HG02759 (cell line): Measurements from ENCODE around the gene CDH11.

Experiments used
- ATAC-seq: cut with Tn5 transposase; IDR thresholded peaks from one replicate; pipeline ENCODE4 v1.9.1; 2021; ENCODE audit warnings: mild to moderate bottlenecking, moderate library complexity; ENCODE audit not compliant: unreplicated experiment

CDH11 gene

DNA sequence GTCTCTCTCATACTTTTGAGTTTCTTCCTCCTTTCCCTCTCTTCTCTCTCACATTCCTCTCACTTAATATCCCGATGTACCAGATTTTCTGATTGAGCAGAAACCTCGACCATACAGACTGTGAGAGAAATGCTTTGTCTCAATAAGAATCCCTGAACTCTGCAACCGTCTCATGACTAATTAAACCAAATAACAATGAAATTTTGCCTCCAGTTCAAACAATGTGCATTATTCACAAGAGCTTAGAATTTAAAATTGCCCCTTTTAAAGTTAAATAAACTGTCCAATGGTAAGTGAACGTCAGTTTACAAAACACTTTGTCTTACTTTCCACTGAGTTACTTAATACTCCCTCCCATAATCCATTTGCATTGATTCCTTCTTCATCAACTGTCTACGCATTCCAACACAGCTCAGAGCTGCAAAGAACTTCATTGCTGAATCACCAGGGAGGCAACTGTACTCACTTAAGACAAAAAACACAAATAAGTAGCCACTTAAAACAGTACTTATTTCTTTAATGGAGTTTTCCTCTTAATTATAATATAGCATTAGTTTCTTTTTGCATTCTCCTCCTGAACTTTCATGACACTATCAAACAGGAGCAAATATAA is 4.9 kb downstream of the CDH11 start:
- ATAC-seq, result no peak

- ATAC-seq, result no peak
Measured at GRCh38 chr16:65116216-65116615, 5.6 kb downstream of the CDH11 start.

DNA sequence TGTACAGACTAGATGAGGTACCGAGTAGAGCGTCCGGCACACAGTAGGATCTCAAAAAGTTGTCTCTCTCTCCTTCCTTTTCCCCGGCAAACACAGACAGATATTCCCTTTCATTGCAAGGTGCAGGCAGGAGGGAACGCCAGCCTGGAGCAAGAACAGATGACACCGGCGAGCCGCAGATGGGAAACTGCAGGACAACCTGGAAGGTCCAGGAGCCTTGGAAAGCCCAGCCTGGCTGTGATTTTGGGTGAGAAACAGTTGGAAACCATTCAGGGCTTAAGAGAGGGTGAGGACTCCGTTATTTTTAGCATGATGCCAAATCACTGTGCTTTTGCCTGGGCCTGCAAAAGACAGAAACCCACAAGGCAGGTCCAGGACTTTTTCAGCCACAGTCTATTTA is 7.3 kb downstream of the CDH11 start:
- no peak for ATAC-seq

DNA sequence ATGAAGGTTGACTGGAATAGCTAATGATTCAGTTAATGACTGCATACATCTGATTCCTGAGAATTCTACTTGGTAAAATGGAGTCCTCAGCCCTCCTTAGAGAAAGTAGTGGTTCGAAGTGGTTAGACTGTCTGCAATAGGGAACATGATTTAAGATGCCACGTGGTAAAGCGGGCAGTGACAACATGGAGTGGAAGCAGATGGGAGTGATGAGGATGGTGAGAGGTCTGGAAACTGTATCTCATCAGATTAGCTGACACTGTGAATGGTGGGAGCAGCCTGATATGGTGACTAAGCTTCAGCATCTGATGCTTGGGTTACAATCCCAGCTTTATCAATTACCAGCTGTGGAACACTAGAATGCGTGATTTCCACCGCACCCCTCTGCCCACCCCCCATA is 8.4 kb downstream of the CDH11 start:
- ATAC-seq, result no peak

DNA sequence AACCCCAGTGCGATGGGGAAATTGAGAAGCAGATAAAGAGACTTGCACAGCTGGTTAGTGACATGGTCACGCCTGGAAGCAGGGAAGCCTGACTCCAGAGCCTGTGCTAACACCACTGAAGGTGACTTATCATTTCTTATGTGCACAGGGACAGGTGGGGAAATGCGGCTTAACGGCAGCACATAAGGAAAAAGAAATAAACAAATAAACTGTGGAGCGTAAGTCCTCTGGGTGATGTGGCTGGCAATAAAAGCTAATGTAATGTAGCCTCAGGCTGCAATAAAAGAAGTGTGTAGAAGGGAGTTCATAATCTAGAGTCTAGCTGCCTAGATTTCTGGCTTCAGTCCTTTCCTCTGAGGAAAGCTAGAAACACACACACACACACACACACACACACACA is 10.6 kb downstream of the CDH11 start:
- ATAC-seq, result no peak

DNA sequence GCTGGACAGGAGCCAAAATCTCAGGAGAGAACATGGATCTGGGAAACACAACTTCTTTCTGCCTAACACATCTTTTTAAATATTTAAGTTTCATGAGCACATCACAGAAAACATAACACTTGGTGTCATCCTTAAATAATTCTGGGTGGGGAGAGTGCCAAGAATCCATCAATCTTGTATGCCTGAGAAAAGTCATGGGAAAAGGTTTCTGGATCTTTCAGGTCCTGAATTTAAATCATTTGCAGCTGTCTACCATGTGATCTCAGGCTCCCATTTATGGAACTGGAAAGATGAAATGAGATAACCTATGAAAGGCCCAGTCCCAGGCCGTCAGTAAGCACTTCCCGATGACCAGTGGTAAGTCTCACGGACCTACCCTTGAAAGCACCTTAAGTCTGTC is 15.1 kb downstream of the CDH11 start:
- ATAC-seq, result no peak

DNA sequence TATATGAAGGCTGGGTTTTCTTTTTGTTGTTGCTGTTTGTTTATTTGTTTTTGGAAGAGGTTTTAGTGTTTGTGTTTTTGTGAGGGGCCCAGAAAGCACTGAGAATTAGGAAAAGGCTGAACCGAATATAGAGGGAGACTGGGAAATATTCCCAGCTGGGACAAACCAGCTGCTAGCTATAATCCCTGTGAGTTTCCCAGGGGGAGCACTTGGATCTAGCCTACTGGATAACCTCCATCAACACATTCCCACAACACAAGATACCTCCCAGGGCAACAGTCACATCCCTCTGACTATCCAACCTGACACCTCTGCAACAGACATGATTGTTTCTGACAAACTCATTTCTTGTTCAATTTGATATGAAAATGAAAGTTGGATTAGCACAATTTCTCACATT is 16.7 kb downstream of the CDH11 start:
- ATAC-seq, result no peak

- ATAC-seq, result no peak
Measured at GRCh38 chr16:65104471-65104870, 17.4 kb downstream of the CDH11 start.

GRCh38 chr16:65102326-65102725 is 19.5 kb downstream of the CDH11 start:
- no peak for ATAC-seq

GRCh38 chr16:65101009-65101408 is 20.9 kb downstream of the CDH11 start:
- ATAC-seq, result no peak

DNA sequence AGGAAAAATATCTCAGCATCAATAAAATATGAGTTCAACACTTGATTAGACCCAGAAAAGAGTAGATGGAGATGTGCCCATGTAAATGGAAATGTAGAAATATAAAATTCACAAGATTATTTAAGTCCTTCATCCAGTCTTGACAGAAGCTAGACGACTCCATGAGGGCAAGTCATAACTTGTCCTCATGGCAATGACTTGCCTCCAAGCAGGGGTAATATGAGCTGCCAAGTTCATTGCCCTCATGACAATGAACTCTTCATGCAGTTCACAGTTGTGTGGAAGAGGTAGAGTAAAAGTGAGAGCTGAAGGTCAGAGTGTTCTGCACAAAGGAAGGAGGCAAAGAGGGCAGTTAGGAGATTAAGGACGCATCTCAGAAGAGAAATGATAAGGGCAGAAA is 22.3 kb downstream of the CDH11 start:
- ATAC-seq, result no peak

GRCh38 chr16:65098916-65099315 is 22.9 kb downstream of the CDH11 start:
- no peak for ATAC-seq

GRCh38 chr16:65097296-65097695 is 24.6 kb downstream of the CDH11 start:
- no peak for ATAC-seq

GRCh38 chr16:65095906-65096305 is 26.0 kb downstream of the CDH11 start:
- ATAC-seq, result no peak

DNA sequence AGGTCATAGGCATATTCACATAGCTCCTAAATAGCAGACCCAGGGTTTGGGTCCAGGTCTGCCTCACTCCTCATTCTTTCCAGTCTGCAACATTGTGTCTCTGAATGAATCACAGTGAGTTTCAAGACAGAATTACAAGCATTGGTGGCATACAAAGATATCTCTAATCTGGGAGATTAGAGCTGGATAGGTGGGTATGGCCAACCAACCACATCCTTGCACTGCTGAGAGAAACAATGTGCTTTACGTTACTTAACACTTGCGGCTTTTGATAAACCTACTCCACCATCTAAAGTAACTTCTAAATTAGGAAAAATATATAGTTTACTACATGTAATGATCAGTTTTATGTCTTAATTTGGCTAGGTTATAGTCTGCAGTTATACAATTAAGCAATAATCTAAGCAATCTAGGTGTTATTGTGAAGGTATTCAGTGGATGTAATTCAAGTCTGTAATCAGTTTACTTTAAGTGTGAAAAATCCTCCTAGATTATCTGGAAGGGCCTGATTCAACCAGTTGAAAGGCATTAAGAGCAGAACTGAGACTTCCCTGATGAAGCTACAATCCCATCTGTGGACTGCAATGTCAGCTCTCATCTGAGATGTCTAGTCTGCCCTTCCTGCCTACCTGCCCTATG is 26.7 kb downstream of the CDH11 start:
- ATAC-seq, result no peak

GRCh38 chr16:65094009-65094408 is 27.9 kb downstream of the CDH11 start:
- ATAC-seq, result no peak

DNA sequence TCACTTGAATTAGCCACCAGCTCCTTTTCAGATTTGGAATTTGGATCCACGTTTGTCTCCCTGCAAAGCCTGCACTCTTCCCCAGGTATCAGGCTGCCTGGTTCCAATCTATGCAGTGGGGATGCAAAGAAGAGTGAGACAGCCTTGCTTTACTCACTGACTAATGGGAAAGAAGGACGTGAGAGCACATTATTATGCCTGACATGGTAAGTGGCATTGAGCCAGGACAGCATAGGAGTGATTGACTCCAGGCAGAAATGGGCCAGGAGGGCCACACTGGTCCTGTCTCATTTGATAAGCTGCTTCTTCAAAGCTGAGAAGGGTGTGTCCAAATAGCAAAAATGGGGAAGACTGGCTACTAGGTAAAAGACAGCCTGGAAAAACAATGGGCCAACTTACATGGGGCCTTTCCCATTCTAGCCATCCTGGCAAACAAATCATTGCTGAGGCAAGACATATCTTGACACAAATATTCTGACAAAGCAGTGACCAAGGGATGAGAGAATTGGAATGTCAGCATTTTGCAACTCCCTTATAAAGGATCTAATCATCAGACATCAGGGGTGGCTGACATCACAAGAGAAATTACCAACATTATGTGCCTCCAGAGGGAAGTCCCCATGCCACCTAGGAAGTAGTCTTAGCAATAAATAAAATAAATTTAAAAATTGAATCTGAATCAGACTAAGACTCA is 38.6 kb downstream of the CDH11 start:
- no peak for ATAC-seq

- no peak for ATAC-seq
Measured at GRCh38 chr16:65079549-65079948, 42.3 kb downstream of the CDH11 start.

GRCh38 chr16:65077181-65077580 is 44.7 kb downstream of the CDH11 start:
- no peak for ATAC-seq

- ATAC-seq, result no peak
Measured at GRCh38 chr16:65075877-65076276, 46.0 kb downstream of the CDH11 start.

DNA sequence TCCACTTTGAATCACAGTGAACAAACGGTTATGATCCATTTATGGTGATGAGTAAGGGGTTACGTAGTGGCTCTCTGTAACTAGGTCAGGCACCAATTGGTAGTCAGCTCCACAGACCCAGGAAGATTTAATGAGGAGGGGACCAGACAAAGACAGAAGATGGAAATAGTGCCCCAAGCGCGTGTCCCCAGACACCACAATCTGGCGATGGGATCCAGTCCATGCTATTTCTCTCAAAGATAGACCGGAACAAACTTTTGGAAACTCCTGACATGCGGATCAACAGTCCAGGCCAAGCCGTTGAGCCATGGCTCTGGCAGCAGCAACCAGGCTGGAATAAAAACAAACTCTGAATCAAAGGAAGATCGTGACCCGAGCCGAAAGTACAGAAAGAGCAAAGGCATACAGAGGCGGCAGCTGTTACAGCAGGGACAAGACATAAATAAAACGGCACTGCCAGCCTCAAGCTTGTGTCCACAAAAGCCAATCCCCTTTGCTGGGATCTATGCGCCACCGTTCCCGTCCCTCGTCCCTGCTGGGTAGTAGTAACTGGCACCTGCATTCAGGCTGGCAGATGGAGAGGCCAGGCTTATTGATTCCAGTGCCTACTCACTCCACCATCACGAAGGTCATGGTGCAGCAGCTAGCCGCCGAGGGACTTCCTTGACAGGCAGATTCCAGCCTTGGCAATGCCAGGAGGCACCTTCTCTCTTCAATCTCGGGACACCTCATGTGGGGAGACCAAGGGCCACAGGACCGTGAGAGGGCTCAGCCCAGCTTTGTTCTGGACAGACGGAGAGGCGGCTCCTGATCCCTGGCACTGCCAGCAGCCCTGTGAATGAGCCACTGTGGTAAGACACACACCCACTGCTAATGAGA is 50.2 kb downstream of the CDH11 start:
- ATAC-seq, result no peak
